Adrenal gland (tissue), 12 donors: ENCODE measurements around the gene CAMK1G. TPM values are rescaled to one million over a fixed set of nuclear protein-coding genes. Genes with fewer than 3 reads are reported as not detected.

ENCODE experiments used
- DNase-seq, 7 donors: peaks; one replicate each; pipeline ENCODE4 v3.0.0-alpha.2; 2019 to 2020
- H3K27ac ChIP-seq, 5 donors: fragments of 200-600 bp; sonication (generic) in 4 of 5; 1 replicate in 3 of 5; 2 replicates in 2 of 5; pipeline versions ENCODE4 v1.5.1 to v1.8.0; 2016 to 2020; ENCODE audit warnings: mild to moderate bottlenecking in 1 of 5
- H3K27me3 ChIP-seq: fragments of 200-600 bp; 2 replicates; pipeline ENCODE4 v1.8.0; 2021
- H3K36me3 ChIP-seq, 2 donors: fragments of 200-600 bp; replicated peaks in 1 of 2; 1 replicate in 1 of 2; 2 replicates in 1 of 2; pipeline versions ENCODE4 v1.5.1 to v1.8.0; 2018 to 2022
- H3K4me1 ChIP-seq, 2 donors: fragments of 200-600 bp; replicated peaks in 1 of 2; 1 replicate in 1 of 2; 2 replicates in 1 of 2; pipeline versions ENCODE4 v1.5.1 to v1.8.0; 2018 to 2021
- H3K4me3 ChIP-seq, 4 donors: fragments of 200-600 bp; sonication (generic) in 3 of 4; one replicate each; pipeline ENCODE4 v1.5.1; 2016 to 2018
- H3K9me3 ChIP-seq, 3 donors: fragments of 200-600 bp; sonication (generic) in 1 of 3; replicated peaks in 1 of 3; 1 replicate in 2 of 3; 2 replicates in 1 of 3; pipeline versions ENCODE4 v1.5.1 to v1.8.0; 2016 to 2021
- CTCF ChIP-seq, 6 experiments: fragments of 450-650 bp in 4 of 6; fragments of 200-600 bp in 2 of 6; sonication (generic) in 1 of 6; IDR thresholded peaks; 1 replicate in 5 of 6; 2 replicates in 1 of 6; pipeline versions ENCODE4 v1.5.1 to v1.8.0; 2016 to 2021; ENCODE audit warnings: antibody characterized with exemption in 6 of 6, mild to moderate bottlenecking in 2 of 6, moderate library complexity in 1 of 6
- POLR2A ChIP-seq, 2 donors: fragments of 450-650 bp; IDR thresholded peaks; one replicate each; pipeline ENCODE4 v1.6.1; 2017; ENCODE audit warnings: antibody characterized with exemption in 2 of 2, mild to moderate bottlenecking in 2 of 2, moderate library complexity in 1 of 2
- WGBS, 4 donors: extraction: QIAGEN DNeasy Blood & Tissue Kit in 2 of 4; methylation state at CpG; one replicate each; pipeline versions ENCODE4 v1.1.5 to v1.1.7; 2013 to 2017; 5-methylcytosine and 5-hydroxymethylcytosine counted together
- intact Hi-C, 2 donors: fragments of 100-400 bp; cut with DNase I; formaldehyde crosslinking; loops; one replicate each; pipeline versions ENCODE4 v1.14.1 to v1.15.0; 2022 to 2023
- polyA plus RNA-seq, 3 donors: library from polyadenylated mRNA; stranded (reverse); fragments of 200-250 nt in 2 of 3; fragments of 350-450 nt in 1 of 3; fragmentation: Illumina TruSeq in 1 of 3; extraction: RNeasy Lipid Tissue Mini Kit (QIAGEN cat#74804) in 1 of 3; gene quantifications; one replicate each; pipeline ENCODE4 v1.2.3, GENCODE V29; 2013 to 2014
- total RNA-seq, 9 donors: library from RNA; depleted of rRNA in 4 of 9; stranded (reverse); fragments of >200 nt in 4 of 9; fragments of 120-200 nt in 1 of 9; fragmentation: NEBNext Ultra II Directional in 1 of 9; extraction: Animal tissue kit (Norgen Biotek cat#: 25700) in 1 of 9; gene quantifications; one replicate each; pipeline versions ENCODE4 v1.1.0 to v1.2.4, GENCODE V29; 2013 to 2023
- donor health status: healthy with polysubstance abuse.
- donor health status: Bipolar disorder and iron deficiency.
- donor health status: DM: yes; HTN: yes; CAD: no.
- donor health status: DM: no; HTN: no; CAD: no.
- donor health status: DM: no; HTN: no; CAD: no.
- donor health status: DM: yes; HTN: yes; CAD: no.

CAMK1G gene
- total and polyA plus RNA-seq, 12 donors: 0.57 to 8.4 (median 2.3) TPM

GRCh38 chr1:209570743-209571142, 12.8 kb upstream of the CAMK1G start:
- H3K27me3 ChIP-seq: no peaks in the 10 kb centered on the region
- no peak overlapping the region for H3K27ac ChIP-seq
- H3K4me1 ChIP-seq: no peaks in the 10 kb centered on the region
- intact Hi-C loops: no loop called here
- no peak for TF ChIP-seq POLR2A (IDR thresholded peaks at IDR 0.05)
- TF ChIP-seq CTCF (IDR thresholded peaks at IDR 0.05): no peak
- H3K36me3 ChIP-seq: no peaks in the 10 kb centered on the region
- WGBS, 4 donors: 54 to 68% (median 63%) methylated on average over 3 of the region's 3 CpGs
- H3K4me3 ChIP-seq: no peak overlapping the region
- no peaks in the 10 kb centered on the region for H3K9me3 ChIP-seq
- DNase-seq: no peak

- peaks cover 0 to 5% of the 10 kb centered on the region in 2 donors for H3K4me1 ChIP-seq
- H3K4me3 ChIP-seq: no peak overlapping the region
- H3K27me3 ChIP-seq: peaks cover 3% of the 10 kb centered on the region
- intact Hi-C loops: loop anchor here (2.0 to 5.0 kb wide), 4 partner anchors 51 to 171 kb away; no protein-coding TSS in a partner anchor
- no peaks in the 10 kb centered on the region for H3K9me3 ChIP-seq
- peak; percentile 79 to 93 (median 87) for DNase-seq
- TF ChIP-seq POLR2A (IDR thresholded peaks at IDR 0.05) (no peak), CTCF (IDR thresholded peaks at IDR 0.05) (peak; percentile 87 to 96 (median 94))
- no peaks in the 10 kb centered on the region for H3K36me3 ChIP-seq
- WGBS, 4 donors: 14 to 22% (median 17%) methylated on average over 12 of the region's 12 CpGs
- peak overlapping the region in 1 of 5 donors; percentile 46 for H3K27ac ChIP-seq
Observed at GRCh38 chr1:209576392-209577197, 6.9 kb upstream of the CAMK1G start.

DNA sequence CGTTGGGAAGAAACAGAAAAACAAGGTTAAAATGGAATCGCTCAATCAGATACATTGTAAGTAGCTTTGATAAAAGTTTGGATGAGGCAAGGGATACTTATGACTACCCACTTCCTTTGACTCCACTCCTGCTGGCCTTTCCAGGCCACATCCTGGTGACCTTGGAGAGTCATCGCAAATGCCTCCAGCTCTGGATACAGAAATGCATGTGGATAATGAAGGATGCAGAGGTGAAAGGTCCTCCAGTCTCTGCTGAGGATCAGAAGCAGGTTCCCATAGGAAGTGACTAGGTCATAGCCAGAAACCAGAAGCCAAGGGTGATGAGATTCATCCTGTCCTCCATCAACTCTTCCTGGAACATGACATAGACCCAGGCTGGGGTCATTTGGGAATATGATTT, 6.2 kb upstream of the CAMK1G start:
- WGBS, 4 donors: 43 to 52% (median 48%) methylated on average over 3 of the region's 3 CpGs
- peaks cover 3% of the 10 kb centered on the region for H3K27me3 ChIP-seq
- intact Hi-C loops: loop anchor here (2.0 to 5.0 kb wide), 4 partner anchors 50 to 170 kb away; no protein-coding TSS in a partner anchor

More for the DNA sequence above, 6.2 kb upstream of the CAMK1G start:
- TF ChIP-seq POLR2A (IDR thresholded peaks at IDR 0.05) (no peak), CTCF (IDR thresholded peaks at IDR 0.05) (no peak)
- Histone ChIP-seq H3K9me3 (no peaks in the 10 kb centered on the region), H3K4me3 (no peak overlapping the region), H3K36me3 (no peaks in the 10 kb centered on the region), H3K27ac (peak overlapping the region in 1 of 5 donors; percentile 46), H3K4me1 (peaks cover 0 to 5% of the 10 kb centered on the region in 2 donors)
- DNase-seq: peak in 5 of 7 donors; percentile 29 to 46 (median 44)
